Psoas muscle (tissue), 8 donors: Measurements from ENCODE around the gene PSMA2. TPM values are rescaled to one million over a fixed set of nuclear protein-coding genes. Genes with fewer than 3 reads are reported as not detected.

Experiments
- ATAC-seq, 4 donors: fragments of 200-7000 bp; cut with Tn5 transposase; one replicate each; pipeline ENCODE4 v1.9.1; 2020; ENCODE audit warnings: moderate library complexity in 3 of 4, mild to moderate bottlenecking in 2 of 4
- DNase-seq, 2 donors: peaks; one replicate each; pipeline ENCODE4 v3.0.0-alpha.2; 2020
- H3K27ac ChIP-seq: fragments of 200-600 bp; one replicate; pipeline ENCODE4 v1.8.0; 2022
- H3K27me3 ChIP-seq, 3 donors: fragments of 200-600 bp in 1 of 3; one replicate each; pipeline versions ENCODE4 v1.6.1 to v1.8.0; 2013 to 2022; ENCODE audit warnings: low read length in 2 of 3, mild to moderate bottlenecking in 2 of 3, moderate library complexity in 1 of 3; ENCODE audit not compliant: insufficient read depth in 3 of 3
- H3K36me3 ChIP-seq, 2 donors: fragments of 200-600 bp in 1 of 2; one replicate each; pipeline versions ENCODE4 v1.6.1 to v1.8.0; 2013 to 2022; ENCODE audit warnings: low read depth in 1 of 2, mild to moderate bottlenecking in 1 of 2, moderate library complexity in 1 of 2; ENCODE audit not compliant: insufficient read depth in 1 of 2
- H3K4me1 ChIP-seq: fragments of 200-600 bp; one replicate; pipeline ENCODE4 v1.8.0; 2022
- H3K4me3 ChIP-seq: fragments of 200-600 bp; one replicate; pipeline ENCODE4 v1.8.0; 2022; ENCODE audit warnings: mild to moderate bottlenecking
- H3K9me3 ChIP-seq: fragments of 200-600 bp; one replicate; pipeline ENCODE4 v1.8.0; 2022
- WGBS, 3 donors: extraction: QIAGEN DNeasy Blood & Tissue Kit; methylation state at CpG; one replicate each; pipeline versions ENCODE4 v1.1.6 to v1.1.7; 2013; 5-methylcytosine and 5-hydroxymethylcytosine counted together
- intact Hi-C, 2 donors: fragments of 100-400 bp; cut with DNase I; formaldehyde crosslinking; loops; one replicate each; pipeline versions ENCODE4 v1.11.0 to v1.14.2; 2022
- polyA plus RNA-seq, 3 donors: library from polyadenylated mRNA; stranded (reverse); fragments of 200-250 nt; gene quantifications; one replicate each; pipeline ENCODE4 v1.2.3, GENCODE V29; 2013
- total RNA-seq, 4 donors: library from RNA; stranded (reverse); fragmentation: NEBNext Ultra II Directional in 2 of 4; extraction: Animal tissue kit (Norgen Biotek cat#: 25700) in 2 of 4; gene quantifications; one replicate each; pipeline versions ENCODE4 v1.2.1 to v1.2.4, GENCODE V29; 2021 to 2023
- TF ChIP-seq, protein P1 (sequence below): fragments of 200-600 bp; IDR thresholded peaks from one replicate; pipeline ENCODE4 v1.8.0; 2022; ENCODE audit warnings: antibody characterized with exemption
- donor health status: healthy with polysubstance abuse.
- donor health status: DM: no; HTN: no; CAD: no; lungs with moderate emphysema.
- donor health status: Bipolar disorder and iron deficiency.
- donor health status: healthy.
- donor health status: DM: yes; HTN: yes; CAD: no.
- donor health status: DM: no; HTN: no; CAD: no.
- donor health status: DM: no; HTN: no; CAD: no.
- donor health status: DM: yes; HTN: yes; CAD: no.

Gene PSMA2
- total and polyA plus RNA-seq, 7 donors = 57.4 to 334 (median 145) TPM

DNA sequence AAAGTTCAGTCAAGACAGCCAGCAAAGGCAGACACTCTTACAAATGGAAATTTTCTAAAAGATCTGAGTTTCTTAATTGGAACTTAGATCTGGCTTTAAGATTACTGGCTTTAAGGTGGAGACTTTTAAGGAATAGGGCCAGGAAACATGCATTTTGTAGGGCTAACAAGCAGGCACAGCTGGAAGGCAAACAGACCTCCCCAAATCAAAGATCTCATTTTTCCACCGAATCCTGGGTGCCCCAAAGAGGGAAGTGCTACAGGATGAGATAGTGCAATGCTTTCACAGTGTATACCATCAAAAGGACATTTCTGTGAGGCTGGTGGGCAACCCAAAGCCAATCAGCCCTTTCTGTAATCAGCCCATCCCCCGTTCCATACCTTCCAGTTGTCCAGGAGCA is 27.6 kb upstream of the PSMA2 start:
- TF ChIP-seq, protein P1, sequence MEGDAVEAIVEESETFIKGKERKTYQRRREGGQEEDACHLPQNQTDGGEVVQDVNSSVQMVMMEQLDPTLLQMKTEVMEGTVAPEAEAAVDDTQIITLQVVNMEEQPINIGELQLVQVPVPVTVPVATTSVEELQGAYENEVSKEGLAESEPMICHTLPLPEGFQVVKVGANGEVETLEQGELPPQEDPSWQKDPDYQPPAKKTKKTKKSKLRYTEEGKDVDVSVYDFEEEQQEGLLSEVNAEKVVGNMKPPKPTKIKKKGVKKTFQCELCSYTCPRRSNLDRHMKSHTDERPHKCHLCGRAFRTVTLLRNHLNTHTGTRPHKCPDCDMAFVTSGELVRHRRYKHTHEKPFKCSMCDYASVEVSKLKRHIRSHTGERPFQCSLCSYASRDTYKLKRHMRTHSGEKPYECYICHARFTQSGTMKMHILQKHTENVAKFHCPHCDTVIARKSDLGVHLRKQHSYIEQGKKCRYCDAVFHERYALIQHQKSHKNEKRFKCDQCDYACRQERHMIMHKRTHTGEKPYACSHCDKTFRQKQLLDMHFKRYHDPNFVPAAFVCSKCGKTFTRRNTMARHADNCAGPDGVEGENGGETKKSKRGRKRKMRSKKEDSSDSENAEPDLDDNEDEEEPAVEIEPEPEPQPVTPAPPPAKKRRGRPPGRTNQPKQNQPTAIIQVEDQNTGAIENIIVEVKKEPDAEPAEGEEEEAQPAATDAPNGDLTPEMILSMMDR = no peak
- Histone ChIP-seq H3K27ac (no peak overlapping the region), H3K9me3 (no peaks in the 10 kb centered on the region), H3K4me3 (no peak overlapping the region), H3K36me3 (no peaks in the 10 kb centered on the region), H3K27me3 (no peaks in the 10 kb centered on the region), H3K4me1 (no peaks in the 10 kb centered on the region)
- intact Hi-C loops = no loop called here
- ATAC-seq (no peak), DNase-seq (no peak)
- 75 to 81% (median 76%) methylated on average over 2 of the region's 2 CpGs for WGBS, 3 donors

DNA sequence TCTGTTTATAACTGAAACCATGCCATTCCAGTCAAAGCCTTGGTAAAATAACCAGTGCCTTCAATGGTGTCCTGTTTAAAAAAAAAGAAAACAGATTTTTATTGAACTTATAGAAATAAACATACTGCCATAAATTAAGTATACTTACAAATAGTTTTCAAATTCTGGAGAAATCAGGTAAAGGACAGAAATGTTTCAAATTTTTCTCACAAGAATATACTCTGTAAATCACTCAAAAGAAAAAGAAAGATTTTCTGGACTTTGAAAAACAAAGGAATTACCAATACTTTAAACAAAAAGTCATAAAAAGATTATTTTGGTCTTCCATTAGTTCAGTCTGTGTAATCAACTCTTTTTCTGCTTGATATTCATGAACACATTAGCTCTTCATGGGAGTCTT is 24.1 kb upstream of the PSMA2 start:
- no peak for ATAC-seq
- H3K4me1 ChIP-seq = no peaks in the 10 kb centered on the region
- no peak for DNase-seq
- no peak overlapping the region for H3K4me3 ChIP-seq
- TF ChIP-seq, protein P1 = no peak
- H3K9me3 ChIP-seq = no peaks in the 10 kb centered on the region
- no peaks in the 10 kb centered on the region for H3K27me3 ChIP-seq
- intact Hi-C loops = no loop called here
- H3K27ac ChIP-seq = no peak overlapping the region
- no peaks in the 10 kb centered on the region for H3K36me3 ChIP-seq

DNA sequence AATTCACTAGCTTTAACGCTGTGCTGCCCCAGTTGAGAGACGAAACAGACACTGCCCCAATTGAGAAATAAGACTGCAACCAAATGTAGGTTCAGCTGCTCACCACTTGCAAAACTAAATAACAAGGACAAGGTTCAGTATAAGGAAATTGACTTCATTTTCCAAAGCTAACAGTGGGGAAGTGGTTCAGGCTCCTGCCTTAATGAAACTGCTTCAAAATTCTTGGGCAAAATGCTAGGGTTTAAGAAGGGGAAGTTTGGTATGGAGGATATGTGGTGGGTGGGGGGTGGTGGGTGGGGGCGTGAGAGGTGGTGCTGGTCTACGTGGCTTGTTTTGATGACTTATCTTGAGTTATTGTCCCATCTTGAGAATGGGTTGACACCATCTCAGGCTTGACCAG is 22.0 kb upstream of the PSMA2 start:
- no peak overlapping the region for H3K4me3 ChIP-seq
- no peak for ATAC-seq
- 87 to 92% (median 90%) methylated on average over 4 of the region's 4 CpGs for WGBS, 3 donors

DNA sequence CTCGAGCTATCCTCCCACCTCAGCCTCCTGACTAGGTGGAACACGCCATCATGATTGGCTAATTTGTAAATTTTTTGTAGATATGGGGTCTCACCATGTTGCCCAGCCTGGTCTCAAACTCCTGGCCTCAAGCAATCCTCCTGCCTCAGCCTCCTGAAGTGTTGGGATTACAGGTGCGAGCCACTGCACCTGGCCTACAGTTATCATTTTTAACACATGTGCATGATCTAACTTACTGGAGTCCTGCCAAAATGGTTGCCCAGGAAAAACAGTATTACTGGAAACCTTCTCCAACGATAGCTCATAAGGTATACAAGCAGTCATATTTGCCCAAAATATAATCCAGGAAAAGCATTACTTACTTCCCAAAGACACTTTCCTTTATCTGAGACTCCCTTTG is 20.4 kb upstream of the PSMA2 start:
- TF ChIP-seq, protein P1 = no peak
- no peak for DNase-seq
- H3K9me3 ChIP-seq = no peaks in the 10 kb centered on the region
- ATAC-seq = no peak
- H3K27ac ChIP-seq = no peak overlapping the region
- WGBS, 3 donors = 64 to 72% (median 69%) methylated on average over 4 of the region's 4 CpGs
- H3K4me1 ChIP-seq = no peaks in the 10 kb centered on the region
- no peaks in the 10 kb centered on the region for H3K36me3 ChIP-seq
- no peaks in the 10 kb centered on the region for H3K27me3 ChIP-seq
- intact Hi-C loops = no loop called here
- no peak overlapping the region for H3K4me3 ChIP-seq

More for the DNA sequence above, 22.0 kb upstream of the PSMA2 start:
- Histone ChIP-seq H3K27ac (no peak overlapping the region), H3K4me1 (no peaks in the 10 kb centered on the region), H3K27me3 (no peaks in the 10 kb centered on the region), H3K36me3 (no peaks in the 10 kb centered on the region), H3K9me3 (no peaks in the 10 kb centered on the region)
- no peak for DNase-seq
- intact Hi-C loops = no loop called here
- TF ChIP-seq, protein P1 = no peak

DNA sequence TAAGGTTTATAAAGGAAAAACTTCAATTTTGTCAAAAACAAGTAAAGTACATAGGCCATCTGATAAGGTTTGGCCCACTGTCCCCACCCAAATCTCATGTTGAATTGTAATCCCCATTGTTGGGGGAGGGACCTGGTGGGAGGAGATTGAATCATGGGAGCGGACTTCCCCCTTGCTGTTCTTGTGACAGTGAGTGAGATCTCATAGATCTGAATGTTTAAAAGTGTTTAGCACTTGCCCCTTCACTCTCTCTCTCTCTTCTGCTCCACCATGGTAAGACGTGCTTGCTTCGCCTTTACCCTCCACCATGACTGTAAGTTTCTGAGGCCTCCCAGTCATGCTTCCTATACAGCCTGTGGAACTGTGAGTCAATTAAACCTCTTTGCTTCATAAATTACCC is 18.4 kb upstream of the PSMA2 start:
- TF ChIP-seq, protein P1 = no peak
- no peak for ATAC-seq
- H3K4me1 ChIP-seq = no peaks in the 10 kb centered on the region
- no peak overlapping the region for H3K27ac ChIP-seq
- H3K27me3 ChIP-seq = no peaks in the 10 kb centered on the region
- intact Hi-C loops = no loop called here
- DNase-seq = no peak
- WGBS, 3 donors = 45 to 55% (median 52%) methylated on average over 3 of the region's 3 CpGs
- no peaks in the 10 kb centered on the region for H3K9me3 ChIP-seq
- no peak overlapping the region for H3K4me3 ChIP-seq
- no peaks in the 10 kb centered on the region for H3K36me3 ChIP-seq
